ENCODE measurements around the gene BMS1. TPM values are rescaled to one million over a fixed set of nuclear protein-coding genes. Genes with fewer than 3 reads are reported as not detected.

BMS1 gene
- total RNA-seq, 2 donors from 2014 or later, result 10.2 to 18.2 TPM

DNA sequence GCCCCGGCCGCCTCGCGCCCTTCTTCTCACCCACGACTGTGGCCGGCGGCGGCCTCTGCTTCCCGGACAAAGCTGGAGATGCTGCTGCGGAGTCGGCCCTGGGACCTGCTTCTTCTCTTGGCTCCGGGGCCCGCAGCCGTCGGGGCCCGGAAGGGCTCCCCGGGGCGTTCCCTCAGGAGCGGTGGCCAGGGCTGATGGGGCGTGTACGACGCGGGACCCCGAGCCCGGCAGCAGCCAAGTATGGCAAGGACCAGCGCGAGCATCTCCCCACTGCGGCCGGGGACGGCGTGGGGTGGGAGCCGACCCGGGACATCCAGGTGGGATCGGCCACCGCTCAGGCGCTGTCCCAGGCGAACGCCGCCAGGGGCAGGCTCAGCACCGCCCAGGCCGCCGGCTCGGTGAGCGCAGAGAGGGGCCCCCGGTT is 27.6 kb upstream of the BMS1 start:
- Histone ChIP-seq H3K4me1 (replicated peaks) (no peaks in the 10 kb centered on the region), H3K9me3 (no peaks in the 10 kb centered on the region), H3K4me3 (peak overlapping the region; percentile 39 to 53), H3K36me3 (no peaks in the 10 kb centered on the region), H3K27me3 (replicated peaks; ENCODE audit: insufficient read depth) (no peaks in the 10 kb centered on the region), H3K27ac (peak overlapping the region; percentile 72 to 82)
- TF ChIP-seq, protein P1, sequence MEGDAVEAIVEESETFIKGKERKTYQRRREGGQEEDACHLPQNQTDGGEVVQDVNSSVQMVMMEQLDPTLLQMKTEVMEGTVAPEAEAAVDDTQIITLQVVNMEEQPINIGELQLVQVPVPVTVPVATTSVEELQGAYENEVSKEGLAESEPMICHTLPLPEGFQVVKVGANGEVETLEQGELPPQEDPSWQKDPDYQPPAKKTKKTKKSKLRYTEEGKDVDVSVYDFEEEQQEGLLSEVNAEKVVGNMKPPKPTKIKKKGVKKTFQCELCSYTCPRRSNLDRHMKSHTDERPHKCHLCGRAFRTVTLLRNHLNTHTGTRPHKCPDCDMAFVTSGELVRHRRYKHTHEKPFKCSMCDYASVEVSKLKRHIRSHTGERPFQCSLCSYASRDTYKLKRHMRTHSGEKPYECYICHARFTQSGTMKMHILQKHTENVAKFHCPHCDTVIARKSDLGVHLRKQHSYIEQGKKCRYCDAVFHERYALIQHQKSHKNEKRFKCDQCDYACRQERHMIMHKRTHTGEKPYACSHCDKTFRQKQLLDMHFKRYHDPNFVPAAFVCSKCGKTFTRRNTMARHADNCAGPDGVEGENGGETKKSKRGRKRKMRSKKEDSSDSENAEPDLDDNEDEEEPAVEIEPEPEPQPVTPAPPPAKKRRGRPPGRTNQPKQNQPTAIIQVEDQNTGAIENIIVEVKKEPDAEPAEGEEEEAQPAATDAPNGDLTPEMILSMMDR (IDR thresholded peaks at IDR 0.05), result peak in 1 of 4 experiments; percentile 24
- TF ChIP-seq POLR2A (IDR thresholded peaks at IDR 0.05), result no peak
- DNase-seq (ENCODE audit: low spot score), result no peak
- WGBS, result 3% methylated on average over 21 of the region's 45 CpGs
- intact Hi-C loops (cut with DNase I), result no loop called here

DNA sequence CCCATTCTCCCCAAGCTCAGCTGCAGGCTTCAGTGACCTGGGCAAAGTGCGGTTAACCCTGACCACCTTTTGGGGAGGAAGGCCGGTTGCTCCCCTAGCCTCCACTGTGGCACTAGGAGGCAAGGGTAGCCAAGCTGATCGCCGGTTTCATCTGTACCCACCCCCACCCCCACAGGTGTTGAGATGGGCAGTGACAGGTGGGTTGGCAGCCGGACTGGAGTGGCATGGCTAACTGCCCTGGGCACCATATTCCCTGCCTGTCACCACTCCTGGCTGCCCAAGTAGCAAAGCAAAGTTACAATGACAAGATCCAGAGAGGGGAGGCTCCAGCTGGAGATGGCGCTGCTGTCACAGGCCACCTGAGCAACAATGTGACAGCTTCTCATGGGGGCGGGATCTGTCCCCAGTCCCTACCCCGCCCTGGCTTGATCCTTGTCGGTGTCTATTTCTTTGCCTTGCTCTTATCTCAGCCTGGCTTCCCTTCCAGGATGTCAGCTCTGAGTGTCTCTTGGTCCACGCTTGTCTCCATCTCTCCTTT is 27.0 kb upstream of the BMS1 start:
- H3K4me1 ChIP-seq (replicated peaks), result no peaks in the 10 kb centered on the region
- intact Hi-C loops (cut with DNase I), result no loop called here
- WGBS, result 69% methylated on average over 7 of the region's 10 CpGs
- peak overlapping the region; percentile 39 to 53 for H3K4me3 ChIP-seq
- H3K9me3 ChIP-seq, result no peaks in the 10 kb centered on the region
- TF ChIP-seq POLR2A (IDR thresholded peaks at IDR 0.05) (no peak), POLR2AphosphoS5 (IDR thresholded peaks at IDR 0.05) (no peak)
- TF ChIP-seq, protein P1 (IDR thresholded peaks at IDR 0.05), result no peak
- DNase-seq (ENCODE audit: low spot score), result no peak
- H3K36me3 ChIP-seq, result no peaks in the 10 kb centered on the region
- no peak overlapping the region for H3K27ac ChIP-seq
- H3K27me3 ChIP-seq (replicated peaks; ENCODE audit: insufficient read depth), result no peaks in the 10 kb centered on the region

DNA sequence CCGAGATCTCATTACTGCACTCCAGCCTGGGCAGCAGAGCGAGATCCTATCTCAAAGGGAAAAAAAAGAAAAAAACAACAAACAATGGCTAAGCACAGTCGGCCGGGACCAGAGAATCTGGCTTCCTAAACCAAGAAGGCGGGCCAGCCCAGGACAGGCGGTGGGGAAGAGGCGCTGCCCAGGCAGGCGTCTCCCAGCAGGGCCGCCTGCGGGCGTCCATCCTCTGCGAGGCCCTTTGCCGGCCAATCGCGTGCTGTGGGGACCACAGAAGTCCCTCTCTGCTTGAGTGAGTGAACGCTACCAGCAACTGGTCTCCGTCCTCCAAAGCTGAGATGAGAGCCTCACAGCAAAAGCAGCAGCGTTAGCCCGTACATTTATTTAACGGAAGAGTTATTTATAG is 14.7 kb upstream of the BMS1 start:
- Histone ChIP-seq H3K4me1 (replicated peaks) (no peaks in the 10 kb centered on the region), H3K27me3 (replicated peaks; ENCODE audit: insufficient read depth) (no peaks in the 10 kb centered on the region), H3K9me3 (no peaks in the 10 kb centered on the region), H3K27ac (no peak overlapping the region), H3K4me3 (no peak overlapping the region), H3K36me3 (no peaks in the 10 kb centered on the region)
- TF ChIP-seq, protein P1 (IDR thresholded peaks at IDR 0.05), result no peak
- TF ChIP-seq POLR2A (IDR thresholded peaks at IDR 0.05) (no peak), POLR2AphosphoS5 (IDR thresholded peaks at IDR 0.05) (no peak)
- intact Hi-C loops (cut with DNase I), result no loop called here
- WGBS, result 81% methylated on average over 20 of the region's 20 CpGs
- DNase-seq (ENCODE audit: low spot score), result no peak

DNA sequence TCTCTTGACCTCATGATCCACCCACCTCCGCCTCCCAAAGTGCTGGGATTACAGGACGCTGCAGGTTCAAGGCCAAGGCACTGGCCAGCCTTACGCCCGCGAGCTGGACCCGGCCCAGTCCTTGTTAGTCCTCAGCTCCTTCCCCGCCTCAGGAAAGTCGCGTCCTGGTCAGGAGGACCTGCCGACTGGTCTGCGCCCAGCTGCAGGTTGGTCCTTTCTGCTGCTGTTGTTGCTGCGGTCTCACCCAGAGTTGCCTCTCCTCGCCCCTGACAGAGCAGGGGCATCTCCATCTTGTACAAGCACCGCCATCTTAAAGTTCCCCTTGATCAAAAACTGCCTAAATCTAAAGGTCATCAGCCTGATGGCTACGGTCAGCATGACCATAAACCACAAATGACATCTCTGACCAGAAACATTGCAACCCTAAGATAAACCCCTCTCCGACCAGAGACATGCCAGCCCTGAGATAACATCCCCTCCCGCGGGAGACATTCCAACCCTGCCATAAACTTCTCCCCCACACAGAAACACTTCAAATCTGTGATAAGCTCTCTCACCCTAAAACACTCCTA is 13.9 kb upstream of the BMS1 start:
- H3K36me3 ChIP-seq, result no peaks in the 10 kb centered on the region
- WGBS, result 89% methylated on average over 18 of the region's 18 CpGs

More for the DNA sequence above, 13.9 kb upstream of the BMS1 start:
- H3K27me3 ChIP-seq (replicated peaks; ENCODE audit: insufficient read depth), result no peaks in the 10 kb centered on the region
- no peaks in the 10 kb centered on the region for H3K9me3 ChIP-seq
- intact Hi-C loops (cut with DNase I), result no loop called here
- H3K27ac ChIP-seq, result no peak overlapping the region
- H3K4me3 ChIP-seq, result no peak overlapping the region
- no peak for TF ChIP-seq POLR2AphosphoS5 (IDR thresholded peaks at IDR 0.05)
- TF ChIP-seq POLR2A (IDR thresholded peaks at IDR 0.05), result no peak
- TF ChIP-seq, protein P1 (IDR thresholded peaks at IDR 0.05), result no peak
- DNase-seq (ENCODE audit: low spot score), result no peak
- no peaks in the 10 kb centered on the region for H3K4me1 ChIP-seq (replicated peaks)
